Thymus (tissue), 11 donors: Measurements from ENCODE around the gene TEN1. TPM values are rescaled to one million over a fixed set of nuclear protein-coding genes. Genes with fewer than 3 reads are reported as not detected.

Experiments
- DNase-seq, 9 donors: peaks; one replicate each; pipeline ENCODE4 v3.0.0-alpha.2; 2013; ENCODE audit warnings: low spot score in 9 of 9, low read depth in 6 of 9, missing footprints in 1 of 9
- H3K27ac ChIP-seq, 2 donors: one replicate each; pipeline ENCODE4 v1.5.1; 2013; ENCODE audit warnings: control low read depth in 1 of 2, low read depth in 1 of 2, low read length in 1 of 2, mild to moderate bottlenecking in 1 of 2, moderate library complexity in 1 of 2
- H3K27me3 ChIP-seq, 2 donors: one replicate each; pipeline ENCODE4 v1.5.1; 2013; ENCODE audit warnings: low read length in 1 of 2; ENCODE audit not compliant: control insufficient read depth in 2 of 2, insufficient read depth in 1 of 2
- H3K36me3 ChIP-seq, 2 donors: one replicate each; pipeline ENCODE4 v1.5.1; 2013; ENCODE audit warnings: low read length in 1 of 2, mild to moderate bottlenecking in 1 of 2, moderate library complexity in 1 of 2; ENCODE audit not compliant: control insufficient read depth in 2 of 2, insufficient read depth in 2 of 2
- H3K4me1 ChIP-seq, 2 donors: one replicate each; pipeline ENCODE4 v1.5.1; 2013; ENCODE audit warnings: low read length in 2 of 2; ENCODE audit not compliant: control insufficient read depth in 2 of 2, insufficient read depth in 2 of 2
- H3K4me3 ChIP-seq, 2 donors: one replicate each; pipeline ENCODE4 v1.5.1; 2013; ENCODE audit warnings: low read length in 2 of 2, control low read depth in 1 of 2, mild to moderate bottlenecking in 1 of 2
- H3K9me3 ChIP-seq, 2 donors: one replicate each; pipeline ENCODE4 v1.5.1; 2013; ENCODE audit warnings: low read length in 1 of 2, mild to moderate bottlenecking in 1 of 2; ENCODE audit not compliant: control insufficient read depth in 2 of 2, insufficient read depth in 1 of 2
- WGBS: extraction: QIAGEN DNeasy Blood & Tissue Kit; methylation state at CpG from one replicate; pipeline ENCODE4 v1.1.7; 2013; 5-methylcytosine and 5-hydroxymethylcytosine counted together
- polyA plus RNA-seq: library from polyadenylated mRNA; stranded (reverse); fragments of 200-250 nt; gene quantifications from one replicate; pipeline ENCODE4 v1.2.3, GENCODE V29; 2013
- total RNA-seq: library from RNA; stranded (reverse); fragments of 120-200 nt; gene quantifications from one replicate; pipeline ENCODE4 v1.2.4, GENCODE V29; 2013
- donor health status: healthy.

TEN1 gene
- total and polyA plus RNA-seq, 2 donors: 10.4 to 18.2 TPM

DNA sequence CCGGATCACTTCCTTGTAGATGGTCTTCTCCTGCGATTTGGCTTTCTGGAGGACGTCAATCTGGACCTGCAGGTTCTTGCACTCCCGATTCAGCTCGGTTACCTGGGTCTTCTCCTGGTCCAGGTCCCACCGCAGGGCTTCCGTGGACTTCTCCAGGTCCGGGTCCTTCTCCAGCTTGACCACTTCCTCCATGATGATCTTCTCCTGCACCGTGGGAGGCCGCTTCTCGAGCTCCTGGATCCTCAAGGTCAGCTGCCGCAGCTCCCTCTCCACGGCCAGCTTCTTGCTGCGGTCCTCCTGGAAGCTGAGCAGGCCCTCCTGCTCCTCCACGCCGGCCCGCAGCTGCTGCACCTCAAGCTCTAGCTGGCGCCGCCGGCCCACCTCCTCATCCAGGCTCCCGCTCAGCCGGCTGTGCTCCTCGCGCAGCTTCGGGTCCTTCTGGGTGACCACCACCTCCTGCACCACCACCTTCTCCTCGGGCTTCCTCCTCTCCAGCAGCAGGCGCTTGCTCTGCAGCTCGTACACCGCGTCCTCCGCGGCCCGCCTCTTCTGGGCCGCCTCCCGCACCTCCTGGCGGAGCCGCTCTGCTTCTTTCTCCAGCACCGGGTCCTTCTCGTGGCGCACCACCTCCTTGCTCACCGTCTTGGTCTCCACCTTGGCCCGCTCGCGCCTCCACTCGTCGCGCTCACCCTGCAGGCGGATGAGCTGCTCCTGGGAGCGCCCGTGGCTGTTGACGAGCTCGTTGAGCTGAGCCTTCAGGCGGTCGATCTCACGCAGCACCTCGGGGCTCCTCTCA, 29.8 kb downstream of the TEN1 start:
- no peak for DNase-seq
- H3K4me3 ChIP-seq: no peak overlapping the region
- 97% methylated on average over 56 of the region's 56 CpGs for whole genome bisulfite sequencing
- peaks cover 3 to 6% of the 10 kb centered on the region in 2 donors for H3K36me3 ChIP-seq
- H3K4me1 ChIP-seq: peaks cover 0 to 10% of the 10 kb centered on the region in 2 donors
- no peak overlapping the region for H3K27ac ChIP-seq
- H3K9me3 ChIP-seq: no peaks in the 10 kb centered on the region
- H3K27me3 ChIP-seq: no peaks in the 10 kb centered on the region

DNA sequence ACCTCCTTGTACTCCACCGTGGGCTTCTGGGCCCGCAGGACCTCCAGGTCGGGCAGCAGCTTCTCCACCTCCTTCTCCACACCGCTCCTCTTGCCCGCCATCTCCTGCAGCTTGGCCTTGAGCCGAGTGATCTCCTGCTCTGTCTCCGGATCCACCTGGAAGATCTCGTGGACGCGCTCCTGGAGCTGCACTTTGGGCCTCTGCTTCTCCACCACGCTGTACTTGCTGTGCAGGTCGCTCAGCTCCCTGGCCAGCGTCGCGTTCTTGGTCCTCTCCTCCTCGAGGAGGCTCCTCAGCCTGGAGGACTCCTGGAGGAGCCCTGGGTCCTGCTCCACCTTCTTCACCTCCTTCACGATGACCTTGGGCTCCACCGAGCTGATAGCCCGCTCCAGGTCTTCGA, 30.4 kb downstream of the TEN1 start:
- WGBS: 98% methylated on average over 20 of the region's 20 CpGs
- H3K4me3 ChIP-seq: no peak overlapping the region
- no peaks in the 10 kb centered on the region for H3K9me3 ChIP-seq
- H3K27me3 ChIP-seq: no peaks in the 10 kb centered on the region
- H3K27ac ChIP-seq: no peak overlapping the region
- peaks cover 3 to 6% of the 10 kb centered on the region in 2 donors for H3K36me3 ChIP-seq
- no peak for DNase-seq
- peaks cover 0 to 16% of the 10 kb centered on the region in 2 donors for H3K4me1 ChIP-seq

DNA sequence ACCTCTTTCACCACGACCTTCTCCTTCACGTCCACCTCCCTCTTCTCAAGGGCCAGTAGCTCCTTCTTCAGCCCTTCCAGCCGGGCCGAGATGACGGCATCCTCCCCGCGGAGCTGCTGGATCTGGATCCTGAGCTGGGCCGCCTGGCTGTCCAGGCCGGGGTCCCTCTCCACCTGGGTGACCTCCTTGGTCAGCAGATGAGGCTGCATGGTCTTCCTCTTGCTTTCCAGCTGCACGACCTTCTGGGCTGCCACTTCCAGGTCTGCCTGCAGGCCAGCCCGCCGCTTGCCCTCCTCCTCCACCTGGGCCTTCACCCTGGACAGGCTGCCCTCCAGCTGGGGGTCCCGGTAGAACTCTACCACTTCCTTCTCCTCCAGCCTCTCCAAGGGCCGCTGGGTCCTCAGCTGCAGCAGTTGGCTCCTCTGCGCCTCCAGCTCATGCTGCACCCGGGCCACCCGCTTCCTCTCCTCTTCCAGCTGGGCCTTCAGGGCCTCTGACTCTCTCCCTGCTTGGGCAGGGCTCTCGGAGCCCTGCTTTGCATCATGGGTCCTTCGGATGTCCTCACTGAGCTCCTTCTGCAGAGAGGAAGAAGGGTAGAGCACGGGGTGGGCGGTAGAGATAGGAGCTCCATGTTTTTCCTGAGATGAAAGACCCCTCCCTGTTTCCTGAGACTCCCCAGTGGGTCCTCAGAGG, 31.1 kb downstream of the TEN1 start:
- H3K27ac ChIP-seq: no peak overlapping the region
- DNase-seq: no peak
- H3K4me1 ChIP-seq: peaks cover 0 to 18% of the 10 kb centered on the region in 2 donors
- H3K36me3 ChIP-seq: peaks cover 0 to 3% of the 10 kb centered on the region in 2 donors
- H3K27me3 ChIP-seq: no peaks in the 10 kb centered on the region
- no peak overlapping the region for H3K4me3 ChIP-seq
- WGBS: 87% methylated on average over 21 of the region's 21 CpGs
- H3K9me3 ChIP-seq: peaks cover 0 to 3% of the 10 kb centered on the region in 2 donors

DNA sequence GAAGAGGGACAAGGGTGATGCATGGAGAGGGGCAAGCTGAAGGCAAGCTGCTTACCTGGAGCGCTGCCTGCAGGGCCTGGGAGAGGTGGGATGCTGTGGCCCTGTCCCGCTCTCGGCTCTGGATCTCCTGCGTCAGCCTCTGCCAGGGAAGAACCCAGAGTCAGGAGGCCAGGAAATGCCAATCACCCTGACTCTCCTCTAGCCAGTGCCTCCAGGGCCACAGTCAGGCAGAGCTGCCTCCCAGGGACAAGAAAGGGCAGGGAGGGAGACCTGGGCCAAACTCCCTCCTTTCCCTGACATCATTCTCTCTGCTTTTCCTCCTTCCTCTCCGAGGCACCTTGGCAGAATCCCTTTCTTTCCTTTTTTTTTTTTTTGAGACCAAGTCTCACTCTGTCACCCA, 32.9 kb downstream of the TEN1 start:
- 98% methylated on average over 5 of the region's 5 CpGs for WGBS
- peaks cover 0 to 10% of the 10 kb centered on the region in 2 donors for H3K4me1 ChIP-seq
- no peaks in the 10 kb centered on the region for H3K27me3 ChIP-seq
- no peak for DNase-seq
- no peak overlapping the region for H3K4me3 ChIP-seq
- H3K36me3 ChIP-seq: no peaks in the 10 kb centered on the region
- no peak overlapping the region for H3K27ac ChIP-seq
- H3K9me3 ChIP-seq: peaks cover 0 to 3% of the 10 kb centered on the region in 2 donors

DNA sequence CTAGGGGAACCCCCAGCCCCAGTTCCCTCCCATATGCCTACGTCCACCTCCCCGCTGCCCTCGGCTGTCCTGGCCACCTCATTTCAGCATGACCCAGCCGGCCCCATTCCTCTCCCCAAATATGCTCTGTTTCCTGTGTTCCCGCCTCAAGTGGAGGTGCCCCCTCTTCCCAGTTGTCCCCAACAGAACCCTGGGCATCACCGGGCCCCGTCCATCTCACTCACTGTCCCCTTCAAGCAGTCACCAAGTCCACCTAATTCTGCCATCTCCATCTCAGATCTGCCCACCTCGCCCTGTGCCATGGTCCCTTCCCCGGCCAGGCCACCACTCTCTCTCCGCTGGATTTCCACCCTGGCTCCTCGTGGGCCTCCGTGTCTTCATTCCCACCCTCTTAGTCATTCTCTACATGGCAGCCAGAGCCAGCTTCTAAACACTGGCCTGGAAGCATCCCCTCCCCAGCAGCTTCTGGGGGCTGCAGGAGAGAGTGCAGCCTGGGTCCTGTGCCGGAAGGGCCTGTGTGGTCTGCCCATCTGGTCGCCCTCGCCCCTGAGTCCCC, 34.4 kb downstream of the TEN1 start:
- Histone ChIP-seq H3K4me3 (no peak overlapping the region), H3K4me1 (peaks cover 0 to 10% of the 10 kb centered on the region in 2 donors), H3K9me3 (peaks cover 0 to 3% of the 10 kb centered on the region in 2 donors), H3K27ac (no peak overlapping the region), H3K36me3 (no peaks in the 10 kb centered on the region), H3K27me3 (no peaks in the 10 kb centered on the region)
- DNase-seq: no peak
- 92% methylated on average over 15 of the region's 15 CpGs for WGBS

DNA sequence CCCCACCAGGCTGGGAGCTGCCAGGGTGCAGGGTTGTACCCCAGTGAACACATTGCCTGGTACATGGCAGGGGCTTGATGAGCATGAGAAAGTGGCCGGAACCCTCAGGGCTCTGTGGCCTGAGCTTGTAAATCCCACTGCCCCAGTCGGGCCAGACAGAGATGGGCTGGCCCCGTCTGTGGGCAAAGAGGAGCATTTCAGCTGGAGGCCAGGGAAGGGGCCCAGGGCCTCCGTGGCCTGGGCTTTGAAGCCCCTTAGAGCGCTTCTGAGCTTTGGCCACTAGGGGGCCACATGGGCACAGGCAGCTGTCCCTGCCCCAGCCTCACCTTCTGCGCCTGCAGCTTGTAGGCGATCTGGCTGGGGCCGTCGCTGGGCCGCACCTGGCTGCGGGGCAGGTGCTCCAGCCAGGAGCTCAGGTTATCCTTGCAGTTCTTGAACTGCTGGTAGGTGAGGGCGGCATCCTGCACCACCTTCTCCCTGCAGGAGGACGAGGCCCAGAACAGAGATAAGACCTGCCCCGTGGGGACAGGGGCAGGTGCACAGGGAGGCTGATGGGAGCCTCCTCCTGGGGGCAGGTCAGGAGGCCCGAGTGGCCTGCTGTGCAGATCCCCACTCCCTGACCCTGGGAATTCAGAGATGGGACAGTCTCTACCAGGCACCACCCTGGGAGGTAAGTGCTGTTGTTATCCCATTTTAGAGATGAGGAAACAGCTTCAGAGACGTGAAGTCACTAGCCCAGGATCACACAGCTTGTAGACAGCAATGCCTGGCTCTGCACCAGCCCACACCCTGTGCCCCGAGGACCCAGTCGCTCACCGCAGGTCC, 35.3 kb downstream of the TEN1 start:
- no peaks in the 10 kb centered on the region for H3K27me3 ChIP-seq
- H3K4me3 ChIP-seq: no peak overlapping the region
- 37% methylated on average over 19 of the region's 19 CpGs for WGBS
- H3K4me1 ChIP-seq: peaks cover 0 to 11% of the 10 kb centered on the region in 2 donors
- peaks cover 0 to 3% of the 10 kb centered on the region in 2 donors for H3K9me3 ChIP-seq
- H3K27ac ChIP-seq: no peak overlapping the region
- H3K36me3 ChIP-seq: no peaks in the 10 kb centered on the region
- peak; percentile 48 to 85 (median 68) for DNase-seq

DNA sequence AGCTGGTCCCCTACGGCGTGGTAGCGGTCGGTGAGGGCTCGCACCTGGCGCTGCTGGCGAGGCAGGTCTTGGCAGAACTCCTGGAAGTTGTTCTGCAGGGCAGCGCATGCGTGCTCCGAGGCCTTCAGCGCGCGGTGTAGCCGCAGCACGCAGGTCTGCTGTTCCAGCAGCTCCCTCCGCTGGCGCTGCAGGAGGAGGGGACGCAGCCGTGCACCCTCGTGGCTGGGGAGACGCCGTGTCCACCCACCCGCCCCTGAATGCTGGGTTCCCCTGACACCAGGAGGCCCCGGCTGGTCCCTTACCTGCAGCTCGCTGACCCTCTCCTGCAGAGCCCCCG, 35.9 kb downstream of the TEN1 start:
- peaks cover 0 to 14% of the 10 kb centered on the region in 2 donors for H3K4me1 ChIP-seq
- peaks cover 0 to 3% of the 10 kb centered on the region in 2 donors for H3K9me3 ChIP-seq
- H3K4me3 ChIP-seq: no peak overlapping the region
- H3K27ac ChIP-seq: no peak overlapping the region
- no peak for DNase-seq
- H3K36me3 ChIP-seq: no peaks in the 10 kb centered on the region
- no peaks in the 10 kb centered on the region for H3K27me3 ChIP-seq
- 91% methylated on average over 26 of the region's 26 CpGs for WGBS

DNA sequence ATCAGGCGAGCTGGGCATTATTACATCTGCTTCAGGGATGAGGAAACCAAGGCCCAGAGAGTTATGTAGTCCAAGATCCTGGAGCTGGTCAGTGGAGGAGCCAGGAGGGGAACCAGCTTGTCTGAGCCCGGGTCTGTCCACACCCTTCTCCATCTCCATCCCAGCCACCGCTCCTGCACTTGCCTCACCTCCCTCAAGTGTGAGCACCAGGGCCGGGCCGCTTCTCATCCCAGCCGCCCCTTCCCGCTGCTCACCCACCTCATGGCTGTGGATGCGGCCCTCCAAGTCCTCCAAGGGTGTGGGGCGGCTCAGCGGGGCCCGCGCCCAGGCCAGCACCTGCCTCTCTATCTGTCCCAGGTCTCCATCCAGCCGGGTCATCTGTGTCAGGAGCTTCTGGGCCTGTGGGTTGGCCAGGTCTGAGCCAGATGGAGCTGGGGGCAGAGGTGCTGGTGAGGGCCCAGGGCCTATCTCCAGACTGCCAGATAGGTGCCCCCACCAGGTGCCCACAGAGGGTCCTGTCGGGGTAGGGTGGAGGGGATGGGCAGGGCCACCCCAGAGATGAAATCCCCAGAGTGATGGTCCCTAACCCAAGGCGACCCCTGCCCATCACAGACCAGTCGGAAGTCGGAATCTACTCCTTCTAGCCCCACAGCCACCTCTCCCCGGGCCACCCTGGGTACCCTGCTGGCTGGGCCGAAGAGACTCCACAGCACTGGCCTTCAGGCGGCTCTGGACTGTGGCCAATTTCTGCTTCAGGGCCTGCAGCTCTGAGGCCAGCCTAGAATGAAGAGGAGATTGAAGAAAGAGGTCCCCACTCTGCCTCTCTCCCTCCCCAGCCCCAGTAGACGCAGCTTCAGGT, 38.7 kb downstream of the TEN1 start:
- Histone ChIP-seq H3K36me3 (no peaks in the 10 kb centered on the region), H3K27me3 (no peaks in the 10 kb centered on the region), H3K27ac (no peak overlapping the region), H3K4me3 (no peak overlapping the region), H3K4me1 (peaks cover 0 to 18% of the 10 kb centered on the region in 2 donors), H3K9me3 (peaks cover 0 to 3% of the 10 kb centered on the region in 2 donors)
- DNase-seq: no peak
- 98% methylated on average over 21 of the region's 21 CpGs for WGBS
